Loucy (cell line): ENCODE measurements around the gene KCNMA1.

ENCODE experiments used
- H2AFZ ChIP-seq: fragments of 200-600 bp; sonication (generic); 2 replicates; pipeline ENCODE4 v1.6.0; 2016; ENCODE audit warnings: antibody characterized with exemption, mild to moderate bottlenecking, low read length, moderate library complexity
- H3F3A ChIP-seq: fragments of 200-600 bp; 2 replicates; pipeline ENCODE4 v1.6.0; 2016; ENCODE audit warnings: antibody characterized with exemption, low read depth, mild to moderate bottlenecking
- H3K27me3 ChIP-seq: fragments of 200-600 bp; sonication (generic); 2 replicates; pipeline ENCODE4 v1.6.1; 2014; ENCODE audit warnings: low read length, mild to moderate bottlenecking; ENCODE audit not compliant: insufficient read depth, poor library complexity, severe bottlenecking
- H3K36me3 ChIP-seq: fragments of 200-600 bp; sonication (generic); 2 replicates; pipeline ENCODE4 v1.6.1; 2016; ENCODE audit warnings: low read length; ENCODE audit not compliant: insufficient read depth
- H3K4me1 ChIP-seq: fragments of 200-600 bp; sonication (generic); 2 replicates; pipeline ENCODE4 v1.5.1; 2014; ENCODE audit warnings: low read length, mild to moderate bottlenecking; ENCODE audit not compliant: insufficient read depth, poor library complexity, severe bottlenecking
- H3K4me2 ChIP-seq: fragments of 200-600 bp; sonication (generic); 2 replicates; pipeline ENCODE4 v1.6.0; 2014; ENCODE audit warnings: antibody characterized with exemption, low read length, low read depth, mild to moderate bottlenecking; ENCODE audit not compliant: poor library complexity, severe bottlenecking
- H3K4me3 ChIP-seq: fragments of 200-600 bp; sonication (generic); 2 replicates; pipeline ENCODE4 v1.5.1; 2014; ENCODE audit warnings: low read length, mild to moderate bottlenecking, mixed read lengths; ENCODE audit not compliant: poor library complexity, severe bottlenecking
- H3K79me2 ChIP-seq: fragments of 200-600 bp; sonication (generic); 2 replicates; pipeline ENCODE4 v1.6.1; 2014; ENCODE audit warnings: low read length; ENCODE audit not compliant: insufficient read depth
- H3K9ac ChIP-seq: fragments of 200-600 bp; sonication (generic); 2 replicates; pipeline ENCODE4 v1.6.0; 2014; ENCODE audit warnings: mild to moderate bottlenecking, low read depth, low read length, moderate library complexity; ENCODE audit not compliant: poor library complexity, severe bottlenecking
- H3K9me2 ChIP-seq: fragments of 200-600 bp; sonication (generic); replicated peaks from 2 replicates; pipeline ENCODE4 v1.6.1; 2016; ENCODE audit warnings: low read depth, low read length, mixed read lengths
- H3K9me3 ChIP-seq: fragments of 200-600 bp; sonication (generic); 2 replicates; pipeline ENCODE4 v1.6.1; 2014; ENCODE audit warnings: mild to moderate bottlenecking, antibody characterized with exemption, low read length, low read depth; ENCODE audit not compliant: insufficient read depth
- H4K20me1 ChIP-seq: fragments of 200-600 bp; sonication (generic); 2 replicates; pipeline ENCODE4 v1.6.0; 2014; ENCODE audit warnings: antibody characterized with exemption, low read length, mild to moderate bottlenecking; ENCODE audit not compliant: insufficient read depth, poor library complexity, severe bottlenecking
- EZH2phosphoT487 ChIP-seq: fragments of 200-600 bp; IDR thresholded peaks from 2 replicates; pipeline ENCODE4 v1.6.1; 2018; ENCODE audit warnings: antibody characterized with exemption, mild to moderate bottlenecking, moderate library complexity, borderline replicate concordance
- TF ChIP-seq, protein P1 (sequence below): fragments of 200-600 bp; sonication (generic); conservative IDR thresholded peaks from 2 replicates; pipeline ENCODE4 v1.5.1; 2014; ENCODE audit warnings: mild to moderate bottlenecking, antibody characterized with exemption, low read length

Gene KCNMA1

DNA sequence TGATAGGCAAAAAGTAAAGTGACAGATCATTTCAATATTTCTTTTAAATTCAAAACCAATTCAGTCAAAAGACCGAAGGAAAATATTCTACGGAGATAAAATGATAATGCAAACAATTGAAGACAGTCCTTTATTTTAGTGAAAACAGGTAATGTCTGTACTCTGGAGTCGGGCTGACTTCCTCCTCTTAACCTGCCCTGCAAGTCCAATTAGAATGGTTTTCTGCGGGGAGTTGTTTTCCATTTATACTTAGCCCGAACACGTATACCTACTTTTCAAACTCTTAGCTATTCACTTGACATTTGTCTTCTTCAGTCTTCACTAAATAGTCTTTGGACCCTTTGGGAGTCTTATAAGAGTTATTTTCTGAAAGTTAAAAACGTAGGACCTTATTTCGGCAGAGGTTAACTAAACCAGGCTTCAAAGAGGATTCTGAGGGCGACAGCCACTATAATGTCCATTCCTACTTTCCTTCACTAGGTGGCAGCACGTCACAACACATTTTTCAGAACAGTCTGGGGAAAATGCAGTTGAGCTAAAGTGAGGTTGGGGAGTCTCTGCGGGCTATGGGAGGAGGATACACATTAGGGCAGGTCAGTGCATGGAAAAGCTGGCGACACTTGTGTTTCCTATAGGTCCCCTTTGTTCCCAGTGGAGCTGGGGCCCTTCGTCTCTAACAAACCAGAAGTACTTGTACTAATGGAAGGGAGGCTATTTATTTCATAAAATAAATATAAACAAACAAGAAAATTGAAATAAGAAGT, 472.0 kb downstream of the KCNMA1 start:
- no peak overlapping the region for H3K9ac ChIP-seq
- H3K27me3 ChIP-seq: no peaks in the 10 kb centered on the region
- peak overlapping the region; percentile 42 for H3K4me3 ChIP-seq
- no peaks in the 10 kb centered on the region for H3K79me2 ChIP-seq
- H3K9me3 ChIP-seq: no peaks in the 10 kb centered on the region
- H3K4me1 ChIP-seq: no peaks in the 10 kb centered on the region
- no peaks in the 10 kb centered on the region for H3K9me2 ChIP-seq
- TF ChIP-seq, protein P1, sequence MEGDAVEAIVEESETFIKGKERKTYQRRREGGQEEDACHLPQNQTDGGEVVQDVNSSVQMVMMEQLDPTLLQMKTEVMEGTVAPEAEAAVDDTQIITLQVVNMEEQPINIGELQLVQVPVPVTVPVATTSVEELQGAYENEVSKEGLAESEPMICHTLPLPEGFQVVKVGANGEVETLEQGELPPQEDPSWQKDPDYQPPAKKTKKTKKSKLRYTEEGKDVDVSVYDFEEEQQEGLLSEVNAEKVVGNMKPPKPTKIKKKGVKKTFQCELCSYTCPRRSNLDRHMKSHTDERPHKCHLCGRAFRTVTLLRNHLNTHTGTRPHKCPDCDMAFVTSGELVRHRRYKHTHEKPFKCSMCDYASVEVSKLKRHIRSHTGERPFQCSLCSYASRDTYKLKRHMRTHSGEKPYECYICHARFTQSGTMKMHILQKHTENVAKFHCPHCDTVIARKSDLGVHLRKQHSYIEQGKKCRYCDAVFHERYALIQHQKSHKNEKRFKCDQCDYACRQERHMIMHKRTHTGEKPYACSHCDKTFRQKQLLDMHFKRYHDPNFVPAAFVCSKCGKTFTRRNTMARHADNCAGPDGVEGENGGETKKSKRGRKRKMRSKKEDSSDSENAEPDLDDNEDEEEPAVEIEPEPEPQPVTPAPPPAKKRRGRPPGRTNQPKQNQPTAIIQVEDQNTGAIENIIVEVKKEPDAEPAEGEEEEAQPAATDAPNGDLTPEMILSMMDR: peak; percentile 91
- TF ChIP-seq EZH2phosphoT487: no peak
- no peaks in the 10 kb centered on the region for H4K20me1 ChIP-seq
- H3K4me2 ChIP-seq: peak overlapping the region; percentile 49
- H3K36me3 ChIP-seq: no peaks in the 10 kb centered on the region
- peak overlapping the region; percentile 66 for H2AFZ ChIP-seq
- no peaks in the 10 kb centered on the region for H3F3A ChIP-seq

DNA sequence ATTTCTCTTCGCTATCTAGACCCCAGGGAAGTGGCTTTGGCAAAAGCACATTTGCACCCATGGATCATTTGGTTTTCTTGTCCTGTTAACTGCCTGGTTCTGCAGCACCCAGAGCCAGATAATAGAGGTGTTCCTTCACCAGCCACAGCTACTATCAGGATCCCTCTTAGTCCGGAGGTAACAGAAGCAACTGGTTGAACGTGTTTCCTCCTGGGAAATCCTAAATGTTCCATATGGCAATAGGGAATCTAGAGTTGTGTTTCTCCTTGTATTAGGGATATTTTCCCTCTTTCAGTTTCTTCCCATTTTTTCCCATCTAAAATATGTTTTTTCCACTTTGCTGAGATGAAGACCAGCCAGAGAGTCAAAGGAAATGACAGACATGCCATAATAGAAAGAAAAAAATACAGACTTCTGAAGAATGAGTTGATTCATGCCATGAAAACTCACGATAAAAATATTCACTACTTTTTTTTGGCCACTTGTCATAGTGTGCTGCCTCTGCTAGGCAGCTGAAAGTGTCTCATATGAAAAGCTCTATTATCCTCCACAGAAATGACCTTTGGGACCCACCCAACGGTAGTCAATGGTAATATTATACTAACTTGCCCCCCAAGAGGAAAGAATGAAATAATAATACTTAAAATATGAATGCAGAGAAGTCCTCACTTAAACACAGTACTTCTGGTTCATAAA, 472.8 kb downstream of the KCNMA1 start:
- TF ChIP-seq EZH2phosphoT487: no peak
- TF ChIP-seq, protein P1: no peak
- Histone ChIP-seq H3K36me3 (no peaks in the 10 kb centered on the region), H3K9ac (no peak overlapping the region), H3K4me2 (no peak overlapping the region), H3K9me2 (no peaks in the 10 kb centered on the region), H3K27me3 (no peaks in the 10 kb centered on the region), H3K4me3 (no peak overlapping the region), H3F3A (no peaks in the 10 kb centered on the region), H3K4me1 (no peaks in the 10 kb centered on the region), H3K79me2 (no peaks in the 10 kb centered on the region), H3K9me3 (no peaks in the 10 kb centered on the region), H2AFZ (peak overlapping the region; percentile 66; the same call in 1 of the 2 replicates), H4K20me1 (no peaks in the 10 kb centered on the region)

- Histone ChIP-seq H3K9me3 (no peaks in the 10 kb centered on the region), H3K9me2 (no peaks in the 10 kb centered on the region), H2AFZ (no peak overlapping the region), H4K20me1 (no peaks in the 10 kb centered on the region), H3K79me2 (no peaks in the 10 kb centered on the region), H3K4me3 (no peak overlapping the region), H3K4me2 (no peak overlapping the region), H3K9ac (no peak overlapping the region), H3K36me3 (no peaks in the 10 kb centered on the region), H3F3A (no peaks in the 10 kb centered on the region), H3K4me1 (no peaks in the 10 kb centered on the region), H3K27me3 (no peaks in the 10 kb centered on the region)
- no peak for TF ChIP-seq EZH2phosphoT487
- TF ChIP-seq, protein P1: no peak
These were observed 473.8 kb downstream of the KCNMA1 start for GRCh38 chr10:77163670-77164348.
